Stimulated activated CD4-positive, alpha-beta T cell treated with anti-CD3 and anti-CD28 coated beads, Interleukin-12 subunit alpha, Interleukin-12 subunit beta, amount 100 ng/mL, for 24 hours (primary cell): ENCODE results near the gene IZUMO1.
"Not testable (repeated sequence)": the region's sequence is repeated elsewhere in the genome, so short reads cannot be mapped to it uniquely, and the experiment has no call there.

ENCODE experiments used
- DNase-seq, 2 experiments: peaks; one replicate each; pipeline ENCODE4 v3.0.0-alpha.2; 2020; ENCODE audit warnings: low read depth in 2 of 2

Gene IZUMO1

DNA sequence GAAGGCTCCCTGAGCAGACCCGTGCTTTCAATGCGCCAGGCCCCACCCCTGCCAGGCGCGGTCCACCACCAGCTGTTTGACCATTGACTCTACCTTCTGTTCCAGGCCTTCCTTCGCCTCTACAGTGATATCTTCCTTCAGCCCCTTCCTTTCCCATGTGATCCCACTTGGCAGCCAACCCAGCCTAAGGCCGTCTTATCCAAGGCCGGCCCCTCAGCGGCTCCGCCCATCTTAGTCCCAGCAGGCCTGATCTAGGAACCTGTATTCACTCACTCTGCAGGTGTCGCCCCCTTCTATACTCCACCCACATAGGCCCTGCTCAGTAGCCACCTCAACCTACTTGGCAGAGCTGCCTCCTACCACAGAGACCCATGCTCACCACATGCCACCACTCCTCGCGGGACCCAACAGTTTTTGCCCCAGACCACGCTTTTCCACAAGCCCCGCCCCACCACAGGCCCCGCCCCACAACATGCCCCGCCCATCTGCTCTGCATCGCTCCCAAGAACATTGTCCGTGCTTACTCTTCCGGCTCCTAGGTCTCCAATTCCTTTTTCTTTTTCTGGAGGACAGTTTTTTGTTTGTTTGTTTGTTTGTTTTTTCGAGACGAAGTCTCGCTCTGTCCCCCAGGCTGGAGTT is 9.2 kb downstream of the IZUMO1 start:
- no peak for DNase-seq

GRCh38 chr19:48735031-48735615 is 11.6 kb downstream of the IZUMO1 start:
- no peak for DNase-seq

DNA sequence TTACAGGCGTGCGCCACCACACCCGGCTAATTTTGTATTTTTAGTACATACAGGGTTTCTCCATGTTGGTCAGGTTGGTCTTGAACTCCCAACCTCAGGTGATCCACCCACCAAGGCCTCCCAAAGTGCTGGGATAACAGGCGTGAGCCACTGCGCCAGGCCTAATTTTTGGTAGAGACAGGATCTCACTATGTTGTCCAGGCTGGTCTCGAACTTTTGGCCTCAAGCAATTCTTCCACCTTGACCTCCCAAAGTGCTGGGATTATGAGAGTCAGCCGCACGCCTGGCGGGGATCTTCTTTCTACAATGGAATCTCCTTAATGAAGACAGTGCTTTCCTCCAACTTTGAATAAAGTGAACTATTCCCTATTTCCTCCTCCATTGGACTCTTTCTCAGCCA is 12.1 kb downstream of the IZUMO1 start:
- no peak for DNase-seq

GRCh38 chr19:48731452-48731851 is 15.3 kb downstream of the IZUMO1 start:
- DNase-seq, result no peak

DNA sequence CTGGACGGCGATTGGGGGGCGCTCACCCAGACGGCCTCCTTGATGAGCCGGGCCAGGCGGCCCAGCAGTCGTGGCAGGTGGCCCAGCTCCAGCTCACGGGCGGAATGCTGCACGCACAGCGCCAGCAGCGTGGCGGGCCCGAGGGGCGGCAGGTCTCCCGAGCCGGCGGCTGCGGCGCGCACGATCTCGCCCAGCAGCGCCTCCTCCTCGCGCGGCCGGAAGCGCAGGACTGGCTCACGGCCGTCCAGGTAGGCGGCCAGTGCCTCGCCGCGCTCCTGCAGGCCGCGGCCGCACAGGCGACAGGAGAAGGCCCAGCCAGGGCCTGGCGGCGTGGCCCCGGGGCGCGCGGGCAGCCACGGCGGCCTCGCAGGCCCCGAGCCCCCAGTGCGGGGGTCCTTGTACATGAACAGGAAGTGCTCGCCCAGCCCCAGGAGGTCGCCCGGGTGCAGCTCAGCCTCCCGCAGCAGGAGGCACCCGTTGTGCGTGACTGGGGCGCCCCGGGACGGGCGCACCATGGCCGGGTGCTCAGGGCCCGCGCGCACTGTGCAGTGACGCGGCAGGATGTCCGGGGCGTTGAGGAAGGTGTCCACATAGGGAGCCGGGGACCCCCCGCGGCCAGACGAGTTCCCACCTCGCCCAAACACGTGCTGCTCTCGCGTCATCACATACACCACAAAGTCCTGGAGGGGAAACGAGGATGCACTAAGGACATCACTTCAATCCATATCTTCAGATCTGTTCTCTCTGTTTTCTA is 17.6 kb downstream of the IZUMO1 start:
- no peak for DNase-seq

GRCh38 chr19:48726556-48726955 is 20.2 kb downstream of the IZUMO1 start:
- DNase-seq, result no peak

DNA sequence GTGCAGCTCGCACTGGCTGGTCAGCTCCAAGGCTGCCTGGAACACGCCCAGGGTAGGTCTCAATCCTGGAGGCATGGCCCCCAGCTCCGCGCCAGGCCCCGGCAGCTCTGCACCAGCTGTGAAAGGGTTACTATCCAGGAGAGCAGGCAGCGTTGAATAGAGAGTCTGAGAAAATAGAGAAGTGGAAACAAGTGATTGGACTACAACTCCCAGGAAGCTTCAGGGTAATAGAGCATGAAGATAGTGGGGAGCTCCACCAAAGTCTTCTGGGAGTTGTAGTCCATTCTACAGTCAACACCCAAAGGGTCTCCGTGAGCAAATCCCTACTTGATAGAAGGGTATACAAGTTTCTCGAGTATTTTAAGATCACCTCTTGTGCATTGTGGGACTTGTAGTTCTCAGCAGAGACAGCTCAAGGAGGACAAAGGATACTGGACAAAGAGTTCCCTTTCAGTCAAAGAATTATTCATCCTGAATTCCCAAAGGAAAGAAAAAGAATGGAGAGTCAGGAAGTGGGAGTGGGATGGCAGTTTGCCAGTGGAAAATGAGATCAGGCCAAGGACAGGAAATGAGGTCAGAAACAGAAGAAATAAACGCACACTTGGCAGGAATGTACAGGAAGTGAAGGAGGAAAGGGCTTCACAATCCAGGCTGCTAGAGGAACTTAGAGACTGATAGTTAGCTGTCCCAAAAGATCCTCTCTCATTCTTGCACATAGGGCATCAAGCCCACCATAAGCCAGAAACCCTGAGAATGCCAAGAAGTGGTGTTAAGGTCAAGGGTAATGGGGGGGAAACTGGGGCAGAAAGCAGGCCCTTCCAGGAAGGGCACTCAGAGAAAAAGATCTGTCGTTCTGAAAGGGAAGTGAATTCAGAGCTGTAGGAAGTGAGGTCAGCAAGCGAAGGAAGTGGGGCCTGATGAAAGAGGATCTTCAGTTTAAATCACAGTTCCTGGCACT is 21.6 kb downstream of the IZUMO1 start:
- DNase-seq, result no peak

GRCh38 chr19:48722196-48722708 is 24.5 kb downstream of the IZUMO1 start:
- no peak for DNase-seq

GRCh38 chr19:48720613-48721296 is 26.0 kb downstream of the IZUMO1 start:
- peak; percentile 89 to 90 for DNase-seq

GRCh38 chr19:48720251-48720612 is 26.5 kb downstream of the IZUMO1 start:
- DNase-seq, result no peak

DNA sequence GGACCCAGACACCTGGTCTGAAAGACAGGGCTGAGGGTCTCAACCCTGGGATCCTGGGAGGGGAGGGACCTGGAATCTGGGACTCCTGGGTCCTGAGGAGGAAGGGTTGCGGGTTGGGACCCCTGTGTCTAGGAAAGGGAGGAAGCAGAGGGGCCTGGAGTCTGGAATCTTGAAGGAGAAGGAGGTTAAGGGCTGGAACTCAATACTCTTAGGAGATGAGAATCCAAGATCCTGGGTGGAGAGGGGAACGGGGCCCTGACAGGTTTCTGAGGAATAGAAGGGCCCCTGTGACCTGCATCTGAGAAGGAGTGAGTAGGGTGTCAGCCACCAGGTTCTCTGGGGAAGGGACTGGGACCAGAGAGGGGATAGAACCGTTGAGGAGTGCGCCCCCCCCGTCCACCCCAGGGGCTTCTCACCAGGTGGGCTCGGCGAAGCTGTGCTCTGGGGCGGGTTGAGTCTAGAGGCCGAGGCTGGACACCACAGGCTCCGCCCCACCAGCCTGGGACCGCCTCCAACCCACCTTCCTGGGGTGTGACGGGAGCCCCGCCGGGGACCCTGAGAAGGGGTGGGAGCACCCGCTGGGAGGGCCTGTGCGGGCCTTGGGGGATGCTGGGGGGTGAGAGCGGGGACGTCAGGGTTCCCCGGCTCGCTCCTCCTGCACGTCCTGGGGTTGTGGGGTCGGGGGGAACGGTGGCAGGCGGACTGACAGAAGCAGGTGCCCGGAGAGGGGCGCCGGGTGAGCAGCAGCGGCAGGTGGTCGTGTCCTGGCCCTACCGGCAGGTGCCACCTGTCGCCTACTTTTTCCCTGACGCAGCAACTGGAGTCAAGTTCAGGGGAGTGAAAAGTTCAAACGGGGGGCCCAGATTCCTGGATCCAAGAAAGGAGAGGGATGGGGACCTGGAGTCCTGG is 27.2 kb downstream of the IZUMO1 start, which contains the start of gene MAMSTR:
MAMSTR (minus strand) TSS at position 463 of the 909 bp plus-strand sequence. CDS start 694 bp downstream, outside the sequence.
- no peak for DNase-seq

DNA sequence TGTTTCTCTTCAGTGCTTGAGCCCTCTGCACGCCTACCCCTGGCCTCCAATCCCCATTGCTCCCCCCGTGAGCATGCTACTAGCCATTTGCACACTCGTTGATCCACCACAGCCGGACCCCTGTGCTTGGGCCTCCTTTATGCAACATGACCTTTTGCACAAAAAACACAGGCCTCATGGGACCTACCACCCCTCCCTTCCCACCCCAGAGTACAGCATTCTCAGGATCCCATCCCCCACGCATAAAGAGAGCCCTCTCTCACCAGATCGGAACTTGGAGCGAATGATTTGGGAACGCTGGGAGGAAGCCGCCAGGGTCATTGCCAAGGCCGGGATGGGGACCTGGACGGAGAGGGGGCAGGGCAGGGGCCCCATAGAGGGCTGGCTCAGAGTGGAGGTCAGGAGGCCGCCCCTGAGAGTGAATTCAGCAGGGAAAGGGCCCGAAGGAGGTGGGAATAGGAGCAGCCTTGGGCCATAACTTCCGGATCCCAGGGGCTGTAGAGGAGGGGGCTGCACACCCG is 27.9 kb downstream of the IZUMO1 start:
- no peak for DNase-seq

- not testable (repeated sequence) for DNase-seq
These were observed 28.6 kb downstream of the IZUMO1 start for GRCh38 chr19:48718106-48718505.

DNA sequence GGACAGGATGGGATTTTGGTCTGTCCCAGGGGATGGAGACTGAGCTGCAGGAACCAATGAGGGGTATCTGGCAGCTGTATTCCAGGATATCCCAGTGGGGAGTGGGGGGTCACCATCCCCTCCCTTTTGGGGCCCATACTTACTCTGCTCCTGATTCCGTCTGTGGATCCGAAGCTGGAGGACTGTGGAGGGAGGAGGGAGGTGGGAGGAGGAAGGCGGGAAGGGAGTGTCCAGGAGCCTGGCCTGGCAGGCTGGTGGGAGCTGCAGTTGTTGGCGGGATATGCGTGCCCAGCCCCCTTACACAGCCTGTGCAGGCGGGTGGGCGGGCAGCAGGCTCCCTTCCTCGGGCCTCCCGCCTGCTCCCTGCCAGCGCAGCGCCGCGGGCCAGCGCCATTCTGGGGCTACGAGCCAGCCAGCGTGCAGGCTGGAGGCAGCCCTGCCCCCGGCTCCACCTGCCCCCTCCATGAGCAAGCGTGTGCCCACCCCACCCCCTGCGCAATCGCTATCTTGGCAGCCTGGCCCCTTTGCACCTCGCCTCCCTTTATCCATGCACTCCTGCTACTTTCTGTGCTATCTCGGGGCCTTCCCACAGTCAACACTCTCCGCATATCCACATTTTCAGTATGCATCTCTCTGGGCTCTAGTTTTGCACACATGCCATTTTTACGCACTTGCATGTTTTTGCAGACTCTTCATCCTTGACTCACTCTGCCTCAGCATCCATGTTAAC is 30.0 kb downstream of the IZUMO1 start:
- no peak for DNase-seq

DNA sequence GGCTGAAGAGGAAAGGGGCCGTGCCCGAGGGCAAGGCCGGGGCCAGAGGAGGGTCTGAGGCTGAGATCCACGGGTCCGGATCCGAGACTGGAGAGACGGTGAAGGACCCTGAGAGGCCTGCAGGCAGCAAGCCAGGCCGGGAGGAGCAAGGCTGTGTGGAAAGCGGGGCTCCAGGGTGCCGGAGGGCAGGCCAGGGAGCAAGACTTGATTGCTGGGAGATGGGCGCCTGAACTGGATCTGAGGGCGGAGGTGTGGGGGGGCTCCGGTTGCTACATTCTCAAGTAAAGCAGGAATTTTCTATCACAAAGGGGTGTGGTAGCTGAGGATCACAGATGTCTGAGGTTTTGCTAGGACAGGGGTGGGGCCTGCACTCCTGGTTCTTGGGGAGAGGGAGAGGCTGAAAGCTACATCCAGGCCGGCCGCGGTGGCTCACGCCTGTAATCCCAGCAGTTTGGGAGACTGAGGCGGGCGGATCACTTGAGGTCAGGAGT is 31.0 kb downstream of the IZUMO1 start:
- no peak for DNase-seq

- DNase-seq, result no peak
These were observed 31.7 kb downstream of the IZUMO1 start for GRCh38 chr19:48714759-48715675.

DNA sequence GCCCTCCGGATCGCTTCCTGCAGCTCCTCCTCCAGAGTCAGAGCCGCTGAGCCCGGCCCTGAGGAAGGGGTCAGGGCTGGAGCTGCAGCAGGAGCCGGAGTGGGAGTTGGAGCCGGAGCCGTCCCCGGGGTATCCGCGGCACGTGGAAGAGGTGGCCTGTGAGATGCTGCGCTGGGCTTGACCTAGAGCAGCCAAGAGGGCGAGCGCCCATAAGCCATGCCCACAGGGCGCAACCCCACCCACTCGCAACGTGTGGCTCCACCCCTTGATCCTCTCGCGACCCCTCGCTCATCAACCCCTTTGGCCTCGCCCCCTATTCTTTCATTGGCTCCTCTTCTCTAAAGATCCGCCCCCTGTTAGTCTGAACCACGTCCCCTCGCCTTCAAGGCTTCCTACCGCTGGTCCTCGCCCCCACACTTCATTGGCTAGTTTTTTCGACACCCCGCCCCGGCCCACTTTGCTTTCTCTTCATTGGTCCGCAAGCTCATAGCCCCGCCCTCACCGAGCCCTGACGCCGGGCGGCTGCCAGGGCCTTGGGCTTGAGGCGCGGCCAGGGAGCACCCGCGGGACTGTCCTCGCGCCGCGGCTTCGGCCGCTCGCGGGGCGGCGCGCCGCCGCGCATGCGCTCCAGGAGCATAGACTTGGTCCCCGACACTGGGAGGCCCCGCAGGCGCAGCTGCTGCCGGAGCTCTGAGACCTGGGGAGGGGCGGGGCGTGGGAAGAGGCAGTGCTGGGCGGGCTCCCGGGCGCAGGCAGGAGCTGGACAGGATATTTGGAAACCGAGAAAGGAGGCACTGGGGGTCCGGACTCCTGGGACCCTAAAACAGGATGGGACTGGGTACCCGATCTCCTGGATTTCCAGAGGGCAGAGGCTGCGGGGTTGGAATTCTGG is 32.6 kb downstream of the IZUMO1 start:
- DNase-seq, result peak; percentile 92 to 98
